Upper lobe of left lung (tissue), 6 donors: ENCODE measurements around the gene TTC28. TPM values are rescaled to one million over a fixed set of nuclear protein-coding genes. Genes with fewer than 3 reads are reported as not detected.

ENCODE experiments used
- ATAC-seq, 2 donors: fragments of 200-7000 bp; cut with Tn5 transposase; one replicate each; pipeline ENCODE4 v1.9.1; 2022; ENCODE audit warnings: mild to moderate bottlenecking in 2 of 2, moderate library complexity in 2 of 2; ENCODE audit not compliant: low FRiP score in 2 of 2
- DNase-seq, 2 donors: peaks; one replicate each; pipeline ENCODE4 v3.0.0-alpha.2; 2019 to 2020
- H3K27ac ChIP-seq, 4 donors: fragments of 200-600 bp; sonication (generic); one replicate each; pipeline ENCODE4 v1.5.1; 2016 to 2019
- H3K27me3 ChIP-seq, 4 donors: fragments of 200-600 bp; sonication (generic); one replicate each; pipeline ENCODE4 v1.5.1; 2017 to 2019
- H3K36me3 ChIP-seq, 4 donors: fragments of 200-600 bp; sonication (generic); one replicate each; pipeline ENCODE4 v1.5.1; 2016 to 2019
- H3K4me1 ChIP-seq, 4 donors: fragments of 200-600 bp; sonication (generic); one replicate each; pipeline ENCODE4 v1.5.1; 2018 to 2019
- H3K4me3 ChIP-seq, 4 donors: fragments of 200-600 bp; sonication (generic); one replicate each; pipeline ENCODE4 v1.5.1; 2017 to 2019; ENCODE audit warnings: mild to moderate bottlenecking in 2 of 4, moderate library complexity in 1 of 4
- H3K9me3 ChIP-seq, 4 donors: fragments of 200-600 bp; sonication (generic); one replicate each; pipeline ENCODE4 v1.5.1; 2018 to 2019
- CTCF ChIP-seq, 6 experiments: fragments of 450-650 bp in 4 of 6; fragments of 200-600 bp in 2 of 6; sonication (generic) in 2 of 6; IDR thresholded peaks; one replicate each; pipeline ENCODE4 v1.5.1; 2016 to 2019; ENCODE audit warnings: antibody characterized with exemption in 6 of 6
- EP300 ChIP-seq, 4 donors: sonication (generic); formaldehyde crosslinking; IDR thresholded peaks; one replicate each; pipeline ENCODE4 v1.5.1; 2017; ENCODE audit warnings: antibody characterized with exemption in 4 of 4, control low read depth in 2 of 4
- POLR2A ChIP-seq, 4 donors: fragments of 450-650 bp; IDR thresholded peaks; one replicate each; pipeline ENCODE4 v1.5.1; 2016 to 2017; ENCODE audit warnings: antibody characterized with exemption in 4 of 4, mild to moderate bottlenecking in 2 of 4
- POLR2AphosphoS5 ChIP-seq, 2 donors: sonication (generic); formaldehyde crosslinking; IDR thresholded peaks; one replicate each; pipeline ENCODE4 v1.5.1; 2017; ENCODE audit warnings: antibody characterized with exemption in 2 of 2
- WGBS, 2 donors: methylation state at CpG; one replicate each; pipeline ENCODE4 v1.1.5; 2017 to 2018; 5-methylcytosine and 5-hydroxymethylcytosine counted together
- total RNA-seq, 6 donors: library from RNA; depleted of rRNA in 4 of 6; stranded (reverse); fragments of >200 nt in 4 of 6; gene quantifications; one replicate each; pipeline versions ENCODE4 v1.1.0 to v1.2.1, GENCODE V29; 2016 to 2021
- donor health status: DM: no; HTN: no; CAD: no; lungs with moderate emphysema.
- donor health status: DM: no; HTN: yes; CAD: no; lungs with severe emphysema.

TTC28 gene
- total RNA-seq, 6 donors from 2014 or later: 30.1 to 69.4 (median 41.4) TPM

- Histone ChIP-seq H3K9me3 (no peaks in the 10 kb centered on the region), H3K36me3 (no peaks in the 10 kb centered on the region), H3K4me3 (no peak overlapping the region), H3K27me3 (no peaks in the 10 kb centered on the region), H3K27ac (no peak overlapping the region), H3K4me1 (no peaks in the 10 kb centered on the region)
- WGBS, 2 donors: 83 to 89% methylated on average over 4 of the region's 4 CpGs
- peak in 1 of 2 donors; percentile 71 for ATAC-seq
- no peak for DNase-seq
- no peak for TF ChIP-seq POLR2AphosphoS5 (IDR thresholded peaks at IDR 0.05)
- no peak for TF ChIP-seq EP300 (IDR thresholded peaks at IDR 0.05)
- TF ChIP-seq CTCF (IDR thresholded peaks at IDR 0.05): no peak
- TF ChIP-seq POLR2A (IDR thresholded peaks at IDR 0.05): no peak
Measured at GRCh38 chr22:28237112-28237511, 442.5 kb downstream of the TTC28 start.

- 90 to 91% methylated on average over 3 of the region's 3 CpGs for WGBS, 2 donors
- Histone ChIP-seq H3K4me3 (no peak overlapping the region), H3K9me3 (no peaks in the 10 kb centered on the region), H3K4me1 (peaks cover 0 to 15% (median 4%) of the 10 kb centered on the region in 4 donors), H3K36me3 (no peaks in the 10 kb centered on the region), H3K27me3 (no peaks in the 10 kb centered on the region), H3K27ac (no peak overlapping the region)
- no peak for TF ChIP-seq CTCF (IDR thresholded peaks at IDR 0.05)
- no peak for TF ChIP-seq EP300 (IDR thresholded peaks at IDR 0.05)
- no peak for TF ChIP-seq POLR2A (IDR thresholded peaks at IDR 0.05)
- no peak for TF ChIP-seq POLR2AphosphoS5 (IDR thresholded peaks at IDR 0.05)
- DNase-seq (no peak), ATAC-seq (no peak)
Measured at GRCh38 chr22:28232204-28232603, 447.4 kb downstream of the TTC28 start.

- no peak for DNase-seq
- Histone ChIP-seq H3K27ac (no peak overlapping the region), H3K27me3 (no peaks in the 10 kb centered on the region), H3K36me3 (no peaks in the 10 kb centered on the region), H3K4me3 (no peak overlapping the region), H3K4me1 (peaks cover 0 to 15% (median 4%) of the 10 kb centered on the region in 4 donors), H3K9me3 (no peaks in the 10 kb centered on the region)
- no peak for ATAC-seq
- TF ChIP-seq EP300 (IDR thresholded peaks at IDR 0.05) (no peak), CTCF (IDR thresholded peaks at IDR 0.05) (no peak), POLR2A (IDR thresholded peaks at IDR 0.05) (no peak), POLR2AphosphoS5 (IDR thresholded peaks at IDR 0.05) (no peak)
Measured at GRCh38 chr22:28231441-28231840, 448.2 kb downstream of the TTC28 start.

- DNase-seq: no peak
Measured at GRCh38 chr22:28230671-28231070, 449.0 kb downstream of the TTC28 start.

More at GRCh38 chr22:28230671-28231070, 449.0 kb downstream of the TTC28 start:
- Histone ChIP-seq H3K27me3 (no peaks in the 10 kb centered on the region), H3K36me3 (no peaks in the 10 kb centered on the region), H3K9me3 (no peaks in the 10 kb centered on the region), H3K27ac (no peak overlapping the region), H3K4me3 (no peak overlapping the region), H3K4me1 (peaks cover 0 to 15% (median 4%) of the 10 kb centered on the region in 4 donors)
- TF ChIP-seq CTCF (IDR thresholded peaks at IDR 0.05) (no peak), POLR2A (IDR thresholded peaks at IDR 0.05) (no peak)
- peak in 1 of 2 donors; percentile 67 for ATAC-seq
- WGBS, 2 donors: 68 to 78% methylated on average over 1 of the region's 1 CpG
